Colonic mucosa (tissue), 4 donors: ENCODE results near the gene FOXM1. TPM values are rescaled to one million over a fixed set of nuclear protein-coding genes. Genes with fewer than 3 reads are reported as not detected.

ENCODE experiments used
- DNase-seq: peaks from one replicate; pipeline ENCODE4 v3.0.0-alpha.2; 2020
- H3K27ac ChIP-seq: fragments of 200-600 bp; one replicate; pipeline ENCODE4 v1.8.0; 2021
- H3K27me3 ChIP-seq: fragments of 200-600 bp; one replicate; pipeline ENCODE4 v1.8.0; 2021
- H3K36me3 ChIP-seq: fragments of 200-600 bp; one replicate; pipeline ENCODE4 v1.8.0; 2021
- H3K4me1 ChIP-seq: fragments of 200-600 bp; one replicate; pipeline ENCODE4 v1.8.0; 2021; ENCODE audit warnings: mild to moderate bottlenecking
- H3K4me3 ChIP-seq: fragments of 200-600 bp; one replicate; pipeline ENCODE4 v1.8.0; 2021
- H3K9ac ChIP-seq, 2 donors: one replicate each; pipeline ENCODE4 v1.7.0; 2013; ENCODE audit warnings: control low read depth in 2 of 2, low read depth in 2 of 2, low read length in 2 of 2
- H3K9me3 ChIP-seq: fragments of 200-600 bp; one replicate; pipeline ENCODE4 v1.8.0; 2021
- CTCF ChIP-seq: fragments of 200-600 bp; IDR thresholded peaks from one replicate; pipeline ENCODE4 v1.8.0; 2022; ENCODE audit warnings: antibody characterized with exemption, mild to moderate bottlenecking
- intact Hi-C: fragments of 100-400 bp; cut with DNase I; formaldehyde crosslinking; loops from one replicate; pipeline ENCODE4 v1.14.1; 2022
- total RNA-seq, 2 donors: library from RNA; stranded (reverse); fragmentation: NEBNext Ultra II Directional in 1 of 2; extraction: Animal tissue kit (Norgen Biotek cat#: 25700) in 1 of 2; gene quantifications; one replicate each; pipeline ENCODE4 v1.2.1, GENCODE V29; 2021
- donor health status: healthy.
- donor health status: DM: no; HTN: no; CAD: no.
- donor health status: DM: no; HTN: no; CAD: no.

The FOXM1 gene
- total RNA-seq, 2 donors from 2014 or later = 18.4 to 89.3 TPM

GRCh38 chr12:2922329-2922728 lies 45.4 kb upstream of the FOXM1 start:
- H3K36me3 ChIP-seq = peaks cover 3% of the 10 kb centered on the region
- no peak for DNase-seq
- no peak overlapping the region for H3K4me3 ChIP-seq
- H3K27me3 ChIP-seq = no peaks in the 10 kb centered on the region
- no peak overlapping the region for H3K27ac ChIP-seq
- intact Hi-C loops = no loop called here
- no peak for TF ChIP-seq CTCF
- H3K4me1 ChIP-seq = no peaks in the 10 kb centered on the region
- no peaks in the 10 kb centered on the region for H3K9me3 ChIP-seq
- H3K9ac ChIP-seq = no peak overlapping the region

- no peaks in the 10 kb centered on the region for H3K36me3 ChIP-seq
- no peak for TF ChIP-seq CTCF
These were observed 42.3 kb upstream of the FOXM1 start for GRCh38 chr12:2919249-2919648.

GRCh38 chr12:2912216-2912575 lies 35.2 kb upstream of the FOXM1 start:
- DNase-seq = no peak
- no peak overlapping the region for H3K4me3 ChIP-seq
- H3K27ac ChIP-seq = no peak overlapping the region
- H3K9ac ChIP-seq = no peak overlapping the region
- H3K4me1 ChIP-seq = no peaks in the 10 kb centered on the region
- TF ChIP-seq CTCF = no peak
- H3K9me3 ChIP-seq = no peaks in the 10 kb centered on the region
- H3K27me3 ChIP-seq = no peaks in the 10 kb centered on the region
- no peaks in the 10 kb centered on the region for H3K36me3 ChIP-seq
- intact Hi-C loops = no loop called here

More at GRCh38 chr12:2919249-2919648, 42.3 kb upstream of the FOXM1 start:
- H3K4me1 ChIP-seq = no peaks in the 10 kb centered on the region
- no peak overlapping the region for H3K4me3 ChIP-seq
- no peak overlapping the region for H3K9ac ChIP-seq
- no peaks in the 10 kb centered on the region for H3K9me3 ChIP-seq
- intact Hi-C loops = no loop called here
- H3K27ac ChIP-seq = no peak overlapping the region
- DNase-seq = no peak
- H3K27me3 ChIP-seq = no peaks in the 10 kb centered on the region

- Histone ChIP-seq H3K9me3 (no peaks in the 10 kb centered on the region), H3K27me3 (no peaks in the 10 kb centered on the region), H3K27ac (no peak overlapping the region), H3K9ac (no peak overlapping the region), H3K36me3 (no peaks in the 10 kb centered on the region), H3K4me1 (no peaks in the 10 kb centered on the region), H3K4me3 (no peak overlapping the region)
- intact Hi-C loops = no loop called here
- TF ChIP-seq CTCF = no peak
- DNase-seq = no peak
These were observed 27.3 kb upstream of the FOXM1 start for GRCh38 chr12:2904260-2904659.

GRCh38 chr12:2902272-2902880 lies 25.4 kb upstream of the FOXM1 start:
- H3K27me3 ChIP-seq = no peaks in the 10 kb centered on the region
- TF ChIP-seq CTCF = no peak
- no peaks in the 10 kb centered on the region for H3K9me3 ChIP-seq
- H3K27ac ChIP-seq = no peak overlapping the region
- H3K9ac ChIP-seq = no peak overlapping the region
- no peak overlapping the region for H3K4me3 ChIP-seq
- intact Hi-C loops = no loop called here
- no peaks in the 10 kb centered on the region for H3K4me1 ChIP-seq
- H3K36me3 ChIP-seq = no peaks in the 10 kb centered on the region
- no peak for DNase-seq
